HG02885 (cell line): ENCODE results near the gene XPO1.

Experiments used
- ATAC-seq: cut with Tn5 transposase; IDR thresholded peaks from one replicate; pipeline ENCODE4 v1.9.1; 2021; ENCODE audit warnings: mild to moderate bottlenecking; ENCODE audit not compliant: unreplicated experiment, poor library complexity

Gene XPO1

GRCh38 chr2:61437170-61437569, 101.0 kb downstream of the XPO1 start:
- no peak for ATAC-seq

DNA sequence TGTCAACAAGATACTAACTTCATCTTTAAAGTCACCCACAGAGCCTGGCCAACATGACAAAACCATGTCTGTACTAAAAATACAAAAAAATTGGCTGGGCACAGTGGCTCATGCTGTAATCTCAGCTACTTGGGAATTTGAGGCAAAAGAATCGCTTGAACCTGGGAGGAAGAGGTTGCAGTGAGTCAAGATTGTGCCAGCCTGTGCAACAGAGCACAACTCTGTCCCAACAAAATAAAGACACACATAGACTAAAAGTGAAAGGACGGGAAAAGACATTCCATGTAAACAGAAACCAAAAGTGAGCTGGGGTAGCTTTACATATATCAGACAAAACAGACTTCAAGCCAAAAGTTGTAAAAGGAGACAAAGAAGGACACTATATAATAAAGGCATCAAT, 102.1 kb downstream of the XPO1 start:
- no peak for ATAC-seq

DNA sequence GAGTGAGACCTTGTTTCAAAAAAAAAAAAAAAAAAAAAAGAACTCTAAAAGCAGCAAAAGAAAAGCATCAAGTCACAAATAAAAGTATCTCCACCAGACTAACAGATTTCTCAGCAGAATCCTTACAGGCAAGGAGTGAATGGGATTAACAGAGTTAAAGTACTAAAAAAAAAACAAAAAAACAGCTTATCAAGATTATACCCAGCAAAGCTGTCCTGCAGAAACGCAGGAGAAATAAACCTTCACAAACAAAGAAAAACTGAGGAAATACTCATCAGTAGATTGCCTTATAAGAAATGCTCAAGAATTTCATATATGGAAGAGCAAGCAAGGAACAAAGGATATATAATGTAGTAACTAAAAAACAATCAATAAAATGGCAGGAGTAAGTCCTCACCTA, 102.9 kb downstream of the XPO1 start:
- ATAC-seq, result no peak

GRCh38 chr2:61434314-61434713, 103.8 kb downstream of the XPO1 start:
- no peak for ATAC-seq

DNA sequence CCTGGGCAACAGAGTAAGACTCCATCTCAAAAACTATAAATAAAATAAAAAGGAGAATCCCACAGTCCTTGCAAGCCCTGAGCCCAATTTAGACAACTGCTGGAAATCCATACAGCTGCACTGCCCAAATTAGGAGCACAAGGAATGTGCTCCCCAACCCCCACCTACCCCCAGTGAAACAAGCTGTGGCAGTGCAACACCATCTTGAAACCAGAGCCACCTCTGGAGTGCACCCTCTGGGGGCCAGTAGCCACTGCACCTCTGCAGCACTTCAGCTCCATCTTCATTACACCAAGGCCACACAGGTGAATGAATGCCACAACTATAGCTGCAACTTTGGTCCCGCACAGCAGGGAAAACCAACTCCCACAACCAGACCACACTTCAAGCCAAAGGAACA, 104.5 kb downstream of the XPO1 start:
- no peak for ATAC-seq

GRCh38 chr2:61432990-61433389, 105.2 kb downstream of the XPO1 start:
- ATAC-seq, result no peak

DNA sequence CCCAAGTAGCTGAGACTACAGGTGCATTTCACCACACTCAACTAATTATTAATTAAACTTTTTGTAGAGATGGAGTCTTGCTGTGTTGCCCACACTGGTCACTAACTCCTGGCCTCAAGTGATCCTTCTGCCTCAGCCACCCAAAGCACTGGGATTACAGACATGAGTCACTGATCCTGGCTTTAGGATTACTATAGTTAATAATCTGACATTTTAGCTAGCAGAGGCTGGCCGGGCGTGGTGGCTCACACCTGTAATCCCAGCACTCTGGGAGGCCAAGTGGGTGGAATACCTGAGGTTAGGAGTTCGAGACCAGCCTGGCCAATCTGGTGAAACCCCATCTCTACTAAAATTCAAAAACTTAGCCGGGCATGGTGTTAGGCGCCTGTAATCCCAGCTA, 106.8 kb downstream of the XPO1 start:
- ATAC-seq, result no peak
